Neuronal stem cell (in vitro differentiated cells): ENCODE measurements around the gene HERC4.

Experiments used
- DNase-seq: peaks from one replicate; pipeline ENCODE4 v3.0.0-alpha.2; 2013; ENCODE audit warnings: low spot score
- H2AFZ ChIP-seq: one replicate; pipeline ENCODE4 v1.6.1; 2013; ENCODE audit warnings: mild to moderate bottlenecking, low read length, inconsistent platforms
- H2AK5ac ChIP-seq: 2 replicates; pipeline ENCODE4 v1.6.1; 2013; ENCODE audit warnings: low read depth, mild to moderate bottlenecking, inconsistent platforms, low read length, moderate library complexity, mixed read lengths
- H2BK120ac ChIP-seq: 2 replicates; pipeline ENCODE4 v1.6.1; 2013; ENCODE audit warnings: low read depth, mild to moderate bottlenecking, inconsistent platforms, low read length, moderate library complexity, mixed read lengths
- H2BK12ac ChIP-seq: one replicate; pipeline ENCODE4 v1.6.1; 2013; ENCODE audit warnings: low read length, inconsistent platforms
- H2BK15ac ChIP-seq: 2 replicates; pipeline ENCODE4 v1.6.1; 2013; ENCODE audit warnings: mild to moderate bottlenecking, low read length, inconsistent platforms, mixed read lengths
- H2BK5ac ChIP-seq: one replicate; pipeline ENCODE4 v1.6.1; 2013; ENCODE audit warnings: inconsistent platforms, mild to moderate bottlenecking, low read length, moderate library complexity
- H3K14ac ChIP-seq: one replicate; pipeline ENCODE4 v1.6.1; 2013; ENCODE audit warnings: low read length, inconsistent platforms
- H3K18ac ChIP-seq: 2 replicates; pipeline ENCODE4 v1.6.1; 2013; ENCODE audit warnings: low read length, inconsistent platforms
- H3K23ac ChIP-seq: 2 replicates; pipeline ENCODE4 v1.6.1; 2013; ENCODE audit warnings: low read depth, mild to moderate bottlenecking, mixed read lengths, low read length, inconsistent platforms; ENCODE audit not compliant: poor library complexity
- H3K27ac ChIP-seq: replicated peaks from 3 replicates; pipeline ENCODE4 v1.5.1; 2013; ENCODE audit warnings: low read length, inconsistent platforms
- H3K27me3 ChIP-seq, 3 experiments: 2 replicates each; pipeline ENCODE4 v1.6.1; 2013; ENCODE audit warnings: low read length in 3 of 3, mild to moderate bottlenecking in 2 of 3, inconsistent platforms in 1 of 3, low read depth in 1 of 3, mixed read lengths in 1 of 3, moderate library complexity in 1 of 3; ENCODE audit not compliant: control insufficient read depth in 3 of 3, insufficient read depth in 3 of 3
- H3K36me3 ChIP-seq, 2 donors: replicated peaks in 1 of 2; 2 replicates each; pipeline ENCODE4 v1.6.1; 2013; ENCODE audit warnings: low read length in 2 of 2; ENCODE audit not compliant: control insufficient read depth in 2 of 2, insufficient read depth in 2 of 2
- H3K4ac ChIP-seq: 2 replicates; pipeline ENCODE4 v1.6.1; 2013; ENCODE audit warnings: inconsistent platforms, mild to moderate bottlenecking, low read length, moderate library complexity
- H3K4me1 ChIP-seq, 2 donors: 1 replicate in 1 of 2; 2 replicates in 1 of 2; pipeline ENCODE4 v1.6.1; 2013; ENCODE audit warnings: low read length in 2 of 2, low read depth in 1 of 2; ENCODE audit not compliant: control insufficient read depth in 2 of 2, insufficient read depth in 1 of 2
- H3K4me2 ChIP-seq: one replicate; pipeline ENCODE4 v1.6.1; 2013; ENCODE audit warnings: mild to moderate bottlenecking, low read length, inconsistent platforms; ENCODE audit not compliant: insufficient read depth, poor library complexity, severe bottlenecking
- H3K4me3 ChIP-seq, 2 donors: 2 replicates each; pipeline ENCODE4 v1.5.1; 2013; ENCODE audit warnings: low read length in 2 of 2, mild to moderate bottlenecking in 2 of 2, inconsistent platforms in 1 of 2, moderate library complexity in 1 of 2
- H3K79me1 ChIP-seq: one replicate; pipeline ENCODE4 v1.6.1; 2013; ENCODE audit warnings: low read depth, mild to moderate bottlenecking, inconsistent platforms, low read length, moderate library complexity
- H3K9ac ChIP-seq: one replicate; pipeline ENCODE4 v1.6.1; 2013; ENCODE audit warnings: mild to moderate bottlenecking, low read depth, low read length, inconsistent platforms; ENCODE audit not compliant: poor library complexity
- H3K9me3 ChIP-seq, 2 donors: replicated peaks in 1 of 2; 2 replicates each; pipeline versions ENCODE3 to v1.6.1; 2013; ENCODE audit warnings: low read length in 2 of 2, mild to moderate bottlenecking in 2 of 2, inconsistent platforms in 1 of 2, low read depth in 1 of 2, mixed read lengths in 1 of 2, moderate library complexity in 1 of 2; ENCODE audit not compliant: control insufficient read depth in 2 of 2, insufficient read depth in 1 of 2
- H4K8ac ChIP-seq: one replicate; pipeline ENCODE4 v1.6.1; 2013; ENCODE audit warnings: low read depth, mild to moderate bottlenecking, inconsistent platforms, low read length, moderate library complexity
- H4K91ac ChIP-seq: one replicate; pipeline ENCODE4 v1.6.1; 2013; ENCODE audit warnings: low read length, low read depth, mild to moderate bottlenecking, inconsistent platforms; ENCODE audit not compliant: poor library complexity
- WGBS, 2 donors: extraction: QIAGEN DNeasy Blood & Tissue Kit; methylation state at CpG; one replicate each; pipeline ENCODE4 v1.1.7; 2013; ENCODE audit warnings: missing lambda C conversion rate in 2 of 2, mixed read lengths in 1 of 2; ENCODE audit not compliant: insufficient read length in 2 of 2, insufficient replicate concordance in 1 of 2; ENCODE audit errors: extremely low coverage in 2 of 2; 5-methylcytosine and 5-hydroxymethylcytosine counted together

The HERC4 gene

GRCh38 chr10:68106656-68107055, 31.6 kb upstream of the HERC4 start:
- Histone ChIP-seq H3K4me3 (no peak overlapping the region), H2BK5ac (no peak overlapping the region), H3K14ac (no peak overlapping the region), H3K23ac (no peak overlapping the region), H3K79me1 (no peaks in the 10 kb centered on the region), H3K27ac (no peak overlapping the region), H3K4ac (no peak overlapping the region), H2BK120ac (no peak overlapping the region), H3K9ac (no peak overlapping the region), H3K27me3 (no peaks in the 10 kb centered on the region), H3K4me1 (no peaks in the 10 kb centered on the region), H3K4me2 (no peak overlapping the region), H3K9me3 (no peaks in the 10 kb centered on the region), H3K18ac (no peak overlapping the region), H3K36me3 (no peaks in the 10 kb centered on the region), H4K8ac (no peak overlapping the region), H2AFZ (no peak overlapping the region), H4K91ac (no peak overlapping the region), H2BK15ac (no peak overlapping the region), H2BK12ac (no peak overlapping the region), H2AK5ac (no peak overlapping the region)
- DNase-seq: no peak
- WGBS, 2 donors: no CpG with 5 or more reads among the region's 3 CpGs

GRCh38 chr10:68105820-68106219, 30.7 kb upstream of the HERC4 start:
- Histone ChIP-seq H4K8ac (no peak overlapping the region), H3K23ac (no peak overlapping the region), H2BK5ac (no peak overlapping the region), H3K27ac (no peak overlapping the region), H2BK120ac (no peak overlapping the region), H3K4ac (no peak overlapping the region), H3K14ac (no peak overlapping the region), H3K4me1 (no peaks in the 10 kb centered on the region), H3K9me3 (no peaks in the 10 kb centered on the region), H3K9ac (no peak overlapping the region), H3K4me3 (no peak overlapping the region), H3K18ac (no peak overlapping the region), H2BK15ac (no peak overlapping the region), H3K4me2 (no peak overlapping the region), H2AFZ (no peak overlapping the region), H2AK5ac (no peak overlapping the region), H3K27me3 (no peaks in the 10 kb centered on the region), H2BK12ac (no peak overlapping the region), H3K36me3 (no peaks in the 10 kb centered on the region), H3K79me1 (no peaks in the 10 kb centered on the region), H4K91ac (no peak overlapping the region)
- WGBS, 2 donors: no CpG with 5 or more reads among the region's 3 CpGs
- no peak for DNase-seq

GRCh38 chr10:68103901-68104300, 28.8 kb upstream of the HERC4 start:
- no peak overlapping the region for H2BK5ac ChIP-seq
- no peak overlapping the region for H2BK12ac ChIP-seq
- no peaks in the 10 kb centered on the region for H3K27me3 ChIP-seq
- H3K9ac ChIP-seq: no peak overlapping the region
- no peak overlapping the region for H4K8ac ChIP-seq
- H3K79me1 ChIP-seq: no peaks in the 10 kb centered on the region
- no peak overlapping the region for H2AFZ ChIP-seq
- no peaks in the 10 kb centered on the region for H3K4me1 ChIP-seq
- no peak overlapping the region for H3K27ac ChIP-seq
- H2BK120ac ChIP-seq: no peak overlapping the region
- no peak overlapping the region for H4K91ac ChIP-seq
- DNase-seq: no peak
- WGBS, 2 donors: no CpG with 5 or more reads among the region's 3 CpGs
- no peak overlapping the region for H3K4me3 ChIP-seq
- H3K4ac ChIP-seq: no peak overlapping the region
- no peak overlapping the region for H3K4me2 ChIP-seq
- no peak overlapping the region for H2BK15ac ChIP-seq
- H3K23ac ChIP-seq: no peak overlapping the region
- no peaks in the 10 kb centered on the region for H3K36me3 ChIP-seq
- H3K18ac ChIP-seq: no peak overlapping the region
- no peak overlapping the region for H3K14ac ChIP-seq
- H2AK5ac ChIP-seq: no peak overlapping the region
- H3K9me3 ChIP-seq: no peaks in the 10 kb centered on the region

GRCh38 chr10:68103261-68103878, 28.3 kb upstream of the HERC4 start:
- no CpG with 5 or more reads among the region's 4 CpGs for WGBS, 2 donors
- no peak for DNase-seq

More at GRCh38 chr10:68103261-68103878, 28.3 kb upstream of the HERC4 start:
- no peak overlapping the region for H2AK5ac ChIP-seq
- H3K23ac ChIP-seq: no peak overlapping the region
- H3K4me3 ChIP-seq: no peak overlapping the region
- H2BK120ac ChIP-seq: no peak overlapping the region
- no peak overlapping the region for H2AFZ ChIP-seq
- H3K36me3 ChIP-seq: no peaks in the 10 kb centered on the region
- H3K9ac ChIP-seq: no peak overlapping the region
- H3K27me3 ChIP-seq: no peaks in the 10 kb centered on the region
- no peaks in the 10 kb centered on the region for H3K9me3 ChIP-seq
- H3K27ac ChIP-seq: no peak overlapping the region
- H3K14ac ChIP-seq: no peak overlapping the region
- H3K4me2 ChIP-seq: no peak overlapping the region
- H3K4me1 ChIP-seq: no peaks in the 10 kb centered on the region
- no peak overlapping the region for H4K8ac ChIP-seq
- H3K79me1 ChIP-seq: no peaks in the 10 kb centered on the region
- H2BK15ac ChIP-seq: no peak overlapping the region
- H3K4ac ChIP-seq: no peak overlapping the region
- H4K91ac ChIP-seq: no peak overlapping the region
- no peak overlapping the region for H2BK5ac ChIP-seq
- no peak overlapping the region for H2BK12ac ChIP-seq
- no peak overlapping the region for H3K18ac ChIP-seq
